Putamen (tissue), 1 donor: ENCODE results near the gene IL7R.
A peak's percentile ranks its signal among the peaks of the same experiment; 100 is the strongest.

Experiments used
- DNase-seq: peaks from one replicate; pipeline ENCODE4 v3.0.0-alpha.2; 2016; ENCODE audit warnings: low spot score

Gene IL7R

DNA sequence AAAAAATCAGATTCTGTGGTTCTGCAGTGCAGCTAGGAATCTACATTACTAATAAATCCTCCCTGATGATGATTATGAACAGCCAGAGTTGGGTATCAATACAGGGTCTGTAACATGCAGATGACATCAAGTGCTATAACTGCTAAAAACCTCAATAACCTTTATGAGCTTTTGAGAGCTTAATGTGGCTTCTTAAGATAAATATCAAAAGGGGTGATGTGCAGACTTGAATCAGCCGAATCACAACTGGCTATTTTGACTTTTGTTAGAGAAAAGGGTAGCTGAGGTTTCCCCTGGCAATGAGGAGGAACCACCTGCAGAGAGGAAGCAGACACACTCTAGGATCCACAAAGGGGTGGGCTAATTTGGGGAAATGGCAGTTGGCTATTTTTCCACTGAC is 51.5 kb downstream of the IL7R start:
- DNase-seq: no peak

DNA sequence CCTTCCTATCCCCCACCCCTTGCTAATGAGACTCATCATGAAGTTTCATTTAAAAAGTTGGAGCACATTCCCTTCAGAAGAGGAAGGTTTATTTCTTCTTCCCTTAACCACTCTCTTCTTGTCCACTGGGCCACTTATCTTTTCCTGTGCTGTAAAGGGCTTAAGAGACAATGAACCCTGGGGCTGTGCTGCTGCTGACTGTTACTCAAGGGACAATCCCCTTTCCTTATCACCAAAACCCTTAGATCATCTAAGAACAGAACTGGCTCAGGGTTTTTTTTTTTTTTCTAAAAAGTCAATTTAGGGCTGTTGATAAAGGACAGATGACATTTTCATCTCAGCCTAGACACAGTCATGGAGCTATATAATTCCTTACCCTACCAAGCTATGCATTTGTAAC is 52.1 kb downstream of the IL7R start:
- DNase-seq: no peak

DNA sequence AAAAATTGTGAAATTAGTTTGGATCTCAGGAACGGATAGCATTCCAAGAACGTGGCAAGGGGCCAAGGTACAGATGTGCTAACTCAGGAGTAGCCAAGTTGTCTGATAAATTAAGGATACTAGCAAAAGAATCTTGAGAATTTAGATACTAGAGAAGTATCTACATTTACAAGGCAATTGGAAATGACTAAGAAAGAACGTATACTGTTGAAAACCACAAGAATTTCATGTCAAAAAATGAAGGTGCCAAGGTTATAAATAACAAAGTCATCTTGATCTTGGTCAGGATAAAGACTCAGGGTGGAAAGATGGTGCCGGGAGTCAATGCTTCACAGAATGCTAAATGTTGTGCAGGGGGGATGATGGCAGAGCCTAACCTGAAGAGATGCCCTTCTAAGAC is 62.5 kb downstream of the IL7R start:
- no peak for DNase-seq

DNA sequence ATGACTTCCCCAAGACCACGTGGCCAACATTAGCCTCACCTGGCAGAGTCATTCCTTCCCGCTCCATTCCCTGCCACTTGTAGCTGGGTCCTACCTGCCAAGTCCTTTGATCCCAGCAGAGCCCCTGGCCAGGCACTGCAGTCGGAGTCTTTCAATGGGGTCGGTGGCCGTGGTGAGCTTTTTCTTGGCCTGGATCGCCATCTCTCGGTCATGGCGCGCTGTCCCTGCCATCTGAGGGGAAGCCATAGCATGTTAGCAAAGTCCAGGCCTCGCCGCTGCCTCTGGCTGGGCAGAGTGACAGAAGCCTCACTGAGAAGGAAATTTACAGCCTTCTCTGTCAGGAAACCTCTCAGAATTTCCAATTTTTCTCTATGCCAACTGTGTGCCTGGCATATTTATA is 64.2 kb downstream of the IL7R start:
- no peak for DNase-seq

DNA sequence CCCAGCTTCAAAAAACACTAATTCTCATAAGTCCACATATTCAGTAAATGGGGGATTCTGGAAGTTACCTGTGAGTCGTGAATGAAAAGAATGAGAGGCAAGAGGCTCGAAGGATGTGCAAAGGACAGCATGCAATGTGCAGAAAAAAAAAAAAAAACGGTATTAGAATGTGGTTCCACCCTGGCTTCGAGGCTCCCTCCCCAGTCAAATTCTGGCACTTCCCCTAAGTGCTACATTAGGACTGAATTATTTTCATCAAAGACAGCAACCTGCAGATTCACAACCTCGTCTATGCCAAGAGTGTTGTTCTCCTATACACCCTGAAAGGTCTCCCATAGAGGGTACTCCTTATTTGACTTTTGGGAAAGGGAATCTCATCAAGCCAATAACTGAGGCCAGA is 65.2 kb downstream of the IL7R start:
- DNase-seq: no peak

DNA sequence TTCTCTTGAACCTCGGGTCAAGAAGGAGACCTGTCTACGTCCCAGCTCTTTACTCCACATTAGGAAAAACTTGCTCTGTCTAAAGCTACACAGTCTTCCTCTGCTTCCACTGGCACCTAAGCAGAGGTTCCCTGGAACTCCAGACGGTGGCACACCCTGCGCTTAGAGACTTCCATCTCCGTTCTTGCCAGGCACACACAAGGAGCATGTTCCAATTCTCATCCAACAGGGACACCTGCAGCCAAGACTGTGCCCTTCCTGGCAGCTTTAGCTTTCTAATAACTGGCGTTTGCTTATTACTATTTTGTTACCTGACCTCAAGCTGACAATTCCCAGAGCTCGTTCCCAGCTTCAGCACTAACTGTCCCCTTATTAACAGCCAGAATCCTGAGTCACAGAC is 65.8 kb downstream of the IL7R start:
- no peak for DNase-seq

DNA sequence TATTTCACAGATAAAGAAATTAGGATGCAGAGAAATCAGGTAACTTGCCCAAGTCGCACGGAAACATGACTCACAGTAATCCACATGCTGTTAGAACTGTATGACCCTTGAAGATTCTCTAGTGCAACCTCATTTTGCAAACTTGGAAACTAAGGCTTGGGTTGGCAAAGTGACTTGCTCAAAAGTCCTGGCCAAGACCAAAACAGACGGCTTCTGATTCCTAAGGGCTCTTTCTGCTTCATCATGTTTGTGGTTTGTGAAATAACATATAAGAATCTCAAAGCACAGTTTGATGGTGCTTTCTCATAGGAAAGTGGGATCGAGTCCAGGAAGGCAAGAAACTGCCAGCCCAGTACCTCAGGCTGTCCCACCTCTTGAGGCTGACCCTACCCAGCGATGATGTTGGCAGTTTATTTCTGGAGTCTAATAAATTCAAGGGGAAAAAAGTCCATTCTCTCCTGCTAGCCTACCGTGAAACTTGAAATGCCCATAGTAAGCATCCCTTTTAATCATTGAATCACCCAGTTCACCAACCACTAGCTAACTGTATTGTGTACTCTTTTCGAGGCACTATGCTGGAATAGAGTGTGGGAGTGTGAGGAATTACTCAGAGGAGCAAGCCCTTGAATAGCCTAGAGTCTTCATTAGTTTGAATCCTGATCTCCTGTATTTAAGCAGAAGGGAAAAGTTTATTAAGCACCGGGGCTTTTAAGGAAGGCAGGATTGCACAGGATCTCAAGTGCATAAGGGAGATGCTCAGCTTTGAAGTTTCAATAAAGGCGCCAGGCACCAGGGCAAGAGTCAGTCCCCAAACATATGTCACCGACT is 67.6 kb downstream of the IL7R start:
- DNase-seq: no peak

DNA sequence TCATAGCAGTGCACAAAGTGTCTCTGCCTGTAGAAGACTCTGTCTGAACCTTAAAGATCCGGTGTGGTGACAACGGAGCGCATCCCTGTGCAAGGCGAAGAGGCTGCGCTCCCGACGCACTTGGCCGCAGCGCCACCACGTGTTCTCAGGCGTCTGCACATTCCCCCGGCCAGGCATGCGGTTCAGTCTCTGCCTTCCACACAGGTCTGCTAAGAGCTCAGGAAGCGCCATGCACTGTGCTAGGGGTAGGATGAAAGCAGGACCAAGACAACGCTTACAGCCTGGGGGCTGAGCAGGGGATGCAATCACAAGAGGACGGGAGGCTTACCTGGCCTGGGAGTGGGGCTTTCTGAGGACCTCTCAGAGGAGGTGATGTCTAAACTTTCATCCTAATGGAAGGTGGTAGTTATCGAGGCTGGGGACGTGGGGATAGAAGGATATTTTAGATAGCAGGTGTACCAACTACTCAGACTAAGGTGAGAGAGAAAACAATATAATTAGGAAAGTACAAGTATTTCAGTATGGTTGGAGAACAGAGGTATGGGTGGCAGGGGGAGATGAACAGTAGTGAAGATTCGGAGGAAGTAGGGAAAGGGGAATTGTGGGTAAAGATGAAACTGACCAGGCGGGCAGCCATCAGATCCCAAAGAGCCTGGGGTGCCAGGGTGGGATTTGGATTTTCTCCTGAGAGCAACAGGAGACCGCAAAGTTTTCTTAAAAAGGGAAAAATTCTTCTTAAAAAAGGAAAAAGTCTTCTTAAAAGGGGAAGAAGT is 68.4 kb downstream of the IL7R start:
- DNase-seq: peak; percentile 64

DNA sequence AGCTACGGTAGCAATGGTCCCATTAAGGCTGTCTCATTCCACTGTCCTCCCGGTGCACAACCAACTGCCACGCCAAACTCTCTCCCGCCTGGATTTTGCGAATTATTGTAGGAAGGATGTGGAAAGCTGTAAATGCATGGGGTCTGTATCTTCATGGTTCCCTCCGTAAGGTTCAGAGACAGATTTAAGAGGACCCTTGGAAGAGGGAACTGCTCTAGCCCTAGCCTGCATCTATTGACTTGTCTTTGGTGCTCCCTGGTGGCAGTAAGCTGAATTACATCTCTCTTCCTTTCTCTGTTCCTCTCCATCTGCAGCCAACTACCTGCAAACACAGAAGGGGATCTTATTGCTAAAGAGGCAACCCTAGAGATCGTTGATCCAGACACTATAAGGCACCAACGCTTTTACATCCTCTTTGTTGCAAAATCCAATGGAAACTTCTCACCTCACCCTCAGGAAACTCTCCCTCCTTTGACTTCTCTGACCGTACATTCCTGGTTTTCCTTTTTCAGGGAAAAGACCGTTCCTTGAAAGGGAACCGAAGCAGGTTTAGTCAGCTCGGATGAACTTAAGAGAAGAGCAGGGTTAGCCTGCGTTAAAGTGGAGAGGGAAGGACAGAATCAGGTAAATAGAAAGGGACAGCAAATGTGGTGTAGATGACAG is 69.8 kb downstream of the IL7R start:
- DNase-seq: peak; percentile 52
